OCI-LY7 (cell line): ENCODE results near the gene DNAH9. TPM values are rescaled to one million over a fixed set of nuclear protein-coding genes. Genes with fewer than 3 reads are reported as not detected.
"Not testable (repeated sequence)": the region's sequence is repeated elsewhere in the genome, so short reads cannot be mapped to it uniquely, and the experiment has no call there.

ENCODE experiments used
- BruUV-seq: library from RNA; stranded (reverse); fragments of 400-500 nt; replicated peaks from 2 replicates; lab custom pipeline; 2021; lab: Mats Ljungman, UMichigan
- CTCF ChIA-PET: fragments of 300-600 bp; sonication (Branson Sonifier 250); formaldehyde crosslinking; loops from one replicate; lab custom pipeline; 2022; ENCODE audit warnings: antibody characterized with exemption; ENCODE audit not compliant: unreplicated experiment; lab: Charles Lee
- POLR2A ChIA-PET: fragments of 300-600 bp; sonication (Branson Sonifier 250); formaldehyde crosslinking; loops from one replicate; lab custom pipeline; 2022; ENCODE audit warnings: antibody characterized with exemption; lab: Charles Lee
- DNase-seq: peaks from one replicate; pipeline ENCODE4 v3.0.0-alpha.2; 2015; ENCODE audit warnings: low spot score
- H2AFZ ChIP-seq: fragments of 200-600 bp; sonication (generic), shearing (Covaris generic); 2 replicates; pipeline ENCODE4 v1.6.1; 2014; ENCODE audit warnings: mild to moderate bottlenecking, antibody characterized with exemption, low read length, moderate library complexity
- H3K27ac ChIP-seq: fragments of 200-600 bp; sonication (generic); 2 replicates; pipeline ENCODE4 v1.5.1; 2014; ENCODE audit warnings: mixed run types, low read depth, mild to moderate bottlenecking, moderate library complexity, low read length, inconsistent platforms; ENCODE audit not compliant: poor library complexity, severe bottlenecking
- H3K36me3 ChIP-seq: fragments of 200-600 bp; sonication (generic); 2 replicates; pipeline ENCODE4 v1.6.1; 2014; ENCODE audit warnings: mild to moderate bottlenecking, antibody characterized with exemption, low read length, moderate library complexity, mixed read lengths; ENCODE audit not compliant: insufficient read depth
- H3K4me1 ChIP-seq: fragments of 200-600 bp; sonication (generic); 2 replicates; pipeline ENCODE4 v1.5.1; 2014; ENCODE audit warnings: mild to moderate bottlenecking, low read length; ENCODE audit not compliant: insufficient read depth, poor library complexity, severe bottlenecking
- H3K4me2 ChIP-seq: fragments of 200-600 bp; sonication (generic); 2 replicates; pipeline ENCODE4 v1.6.1; 2014; ENCODE audit warnings: mild to moderate bottlenecking, low read length
- H3K4me3 ChIP-seq: fragments of 200-600 bp; sonication (generic); 2 replicates; pipeline ENCODE4 v1.5.1; 2014; ENCODE audit warnings: mild to moderate bottlenecking, low read depth, low read length; ENCODE audit not compliant: poor library complexity, severe bottlenecking
- H3K79me2 ChIP-seq: fragments of 200-600 bp; sonication (generic); 2 replicates; pipeline ENCODE4 v1.6.1; 2016; ENCODE audit warnings: low read depth, mild to moderate bottlenecking, low read length, moderate library complexity, mixed read lengths; ENCODE audit not compliant: insufficient read depth
- H3K9me2 ChIP-seq: fragments of 200-600 bp; sonication (generic); 2 replicates; pipeline ENCODE4 v1.6.1; 2016; ENCODE audit warnings: mild to moderate bottlenecking, low read length, mixed read lengths; ENCODE audit not compliant: insufficient read depth
- H3K9me3 ChIP-seq: fragments of 200-600 bp; sonication (generic); 2 replicates; pipeline ENCODE4 v1.6.1; 2014; ENCODE audit warnings: mild to moderate bottlenecking, mixed run types, low read length, mixed read lengths
- H4K20me1 ChIP-seq: fragments of 200-600 bp; sonication (generic); 2 replicates; pipeline ENCODE4 v1.6.1; 2014; ENCODE audit warnings: mild to moderate bottlenecking, antibody characterized with exemption, low read length, moderate library complexity, mixed read lengths; ENCODE audit not compliant: insufficient read depth
- EZH2phosphoT487 ChIP-seq: fragments of 200-600 bp; sonication (generic); IDR thresholded peaks from 2 replicates; pipeline ENCODE4 v1.6.1; 2018; ENCODE audit warnings: low read depth, borderline replicate concordance, mild to moderate bottlenecking, mixed run types, antibody characterized with exemption, low read length, moderate library complexity, mixed read lengths
- intact Hi-C: fragments of 100-400 bp; cut with micrococcal nuclease; formaldehyde crosslinking; loops from one replicate; pipeline ENCODE4 v1.10.0; 2022; ENCODE audit not compliant: unreplicated experiment
- total RNA-seq, 2 experiments: library from RNA; depleted of rRNA in 1 of 2; stranded (reverse); fragments of >200 nt in 1 of 2; shearing (Covaris generic) in 1 of 2; gene quantifications; 2 replicates each; pipeline ENCODE4 v1.2.3, GENCODE V29; 2014 to 2022
- TF ChIP-seq, protein P1 (sequence below): fragments of 200-600 bp; sonication (generic); conservative IDR thresholded peaks from 2 replicates; pipeline ENCODE4 v1.5.1; 2014; ENCODE audit warnings: mild to moderate bottlenecking, antibody characterized with exemption, low read length, moderate library complexity, mixed read lengths

The DNAH9 gene
- total RNA-seq, 2 experiments from 2014 or later, result not detected

DNA sequence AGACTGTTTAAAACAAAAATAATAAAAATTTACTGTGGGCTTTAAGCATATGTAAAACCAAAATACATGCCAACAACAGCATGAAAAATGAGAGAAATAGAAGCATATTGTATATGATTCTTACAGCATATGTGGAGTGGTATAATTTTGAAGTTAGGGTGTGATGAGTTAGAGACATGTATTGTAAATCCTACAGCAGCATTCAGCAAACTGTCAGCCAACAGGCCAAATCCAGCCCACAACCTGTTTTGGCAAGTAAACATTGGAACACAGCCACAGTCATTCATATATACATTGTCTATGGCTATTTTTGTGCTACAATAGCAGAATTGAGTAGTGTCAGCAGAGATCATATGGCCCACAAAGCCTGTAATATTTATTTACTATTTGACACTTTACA, 356.7 kb downstream of the DNAH9 start:
- no peak for TF ChIP-seq EZH2phosphoT487
- TF ChIP-seq, protein P1, sequence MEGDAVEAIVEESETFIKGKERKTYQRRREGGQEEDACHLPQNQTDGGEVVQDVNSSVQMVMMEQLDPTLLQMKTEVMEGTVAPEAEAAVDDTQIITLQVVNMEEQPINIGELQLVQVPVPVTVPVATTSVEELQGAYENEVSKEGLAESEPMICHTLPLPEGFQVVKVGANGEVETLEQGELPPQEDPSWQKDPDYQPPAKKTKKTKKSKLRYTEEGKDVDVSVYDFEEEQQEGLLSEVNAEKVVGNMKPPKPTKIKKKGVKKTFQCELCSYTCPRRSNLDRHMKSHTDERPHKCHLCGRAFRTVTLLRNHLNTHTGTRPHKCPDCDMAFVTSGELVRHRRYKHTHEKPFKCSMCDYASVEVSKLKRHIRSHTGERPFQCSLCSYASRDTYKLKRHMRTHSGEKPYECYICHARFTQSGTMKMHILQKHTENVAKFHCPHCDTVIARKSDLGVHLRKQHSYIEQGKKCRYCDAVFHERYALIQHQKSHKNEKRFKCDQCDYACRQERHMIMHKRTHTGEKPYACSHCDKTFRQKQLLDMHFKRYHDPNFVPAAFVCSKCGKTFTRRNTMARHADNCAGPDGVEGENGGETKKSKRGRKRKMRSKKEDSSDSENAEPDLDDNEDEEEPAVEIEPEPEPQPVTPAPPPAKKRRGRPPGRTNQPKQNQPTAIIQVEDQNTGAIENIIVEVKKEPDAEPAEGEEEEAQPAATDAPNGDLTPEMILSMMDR, result no peak
- H3K36me3 ChIP-seq, result no peaks in the 10 kb centered on the region
- no peaks in the 10 kb centered on the region for H3K9me2 ChIP-seq
- H3K4me2 ChIP-seq, result no peak overlapping the region
- no peak for DNase-seq
- intact Hi-C loops, result no loop called here
- ChIA-PET POLR2A (interaction anchor here (0.7 kb wide), 1 partner anchor 77 kb away, joined by 7 read pairs; no protein-coding TSS in a partner anchor), CTCF (no interaction called here)
- no peaks in the 10 kb centered on the region for H3K79me2 ChIP-seq
- H3K4me3 ChIP-seq, result no peak overlapping the region
- H2AFZ ChIP-seq, result no peak overlapping the region
- no peaks in the 10 kb centered on the region for H3K9me3 ChIP-seq
- no TSS peak for BruUV-seq
- no peak overlapping the region for H3K27ac ChIP-seq
- H4K20me1 ChIP-seq, result no peaks in the 10 kb centered on the region
- H3K4me1 ChIP-seq, result no peaks in the 10 kb centered on the region

DNA sequence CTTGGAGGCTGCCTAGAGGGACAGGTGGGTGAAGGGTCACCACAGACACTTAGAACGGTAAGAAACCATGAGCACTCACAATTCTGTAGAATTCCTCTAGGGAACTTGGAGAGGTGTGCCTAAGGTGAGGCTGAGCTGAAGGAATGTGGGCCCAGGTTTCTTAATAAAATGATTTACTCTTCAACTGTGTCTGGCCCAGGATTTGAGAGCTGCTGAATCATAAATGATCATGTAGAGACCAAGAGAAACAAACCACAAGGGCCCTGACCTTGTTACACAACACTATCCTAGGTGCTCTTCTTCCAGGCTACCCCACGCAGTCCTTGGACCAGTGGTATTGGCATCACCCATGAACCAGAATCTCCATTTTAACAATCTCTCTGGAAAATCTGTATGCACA, 371.3 kb downstream of the DNAH9 start:
- no peaks in the 10 kb centered on the region for H3K9me2 ChIP-seq
- no TSS peak for BruUV-seq
- ChIA-PET POLR2A (no interaction called here), CTCF (no interaction called here)
- peaks cover 14% of the 10 kb centered on the region; the same call in 1 of the 2 replicates for H3K9me3 ChIP-seq
- intact Hi-C loops, result no loop called here
- H2AFZ ChIP-seq, result no peak overlapping the region
- no peaks in the 10 kb centered on the region for H3K4me1 ChIP-seq
- H3K79me2 ChIP-seq, result no peaks in the 10 kb centered on the region
- H3K4me3 ChIP-seq, result no peak overlapping the region
- no peaks in the 10 kb centered on the region for H4K20me1 ChIP-seq
- no peak overlapping the region for H3K4me2 ChIP-seq
- H3K27ac ChIP-seq, result no peak overlapping the region
- no peak for DNase-seq
- no peak for TF ChIP-seq EZH2phosphoT487
- TF ChIP-seq, protein P1, result no peak
- H3K36me3 ChIP-seq, result no peaks in the 10 kb centered on the region

DNA sequence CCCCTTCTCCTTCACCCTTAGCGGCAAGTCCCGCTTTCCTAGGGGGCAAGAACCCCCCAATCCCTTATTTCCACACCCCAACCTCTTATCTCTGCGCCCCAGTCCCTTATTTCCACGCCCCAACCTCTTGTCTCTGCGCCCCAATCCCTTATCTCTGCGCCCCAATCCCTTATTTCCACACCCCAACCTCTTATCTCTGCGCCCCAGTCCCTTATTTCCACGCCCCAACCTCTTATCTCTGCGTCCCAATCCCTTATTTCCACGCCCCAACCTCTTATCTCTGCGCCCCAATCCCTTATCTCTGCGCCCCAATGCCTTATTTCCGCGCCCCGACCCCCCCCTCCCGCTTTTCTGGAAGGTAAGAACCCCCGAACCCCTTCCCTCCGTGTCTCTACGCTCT, 374.5 kb downstream of the DNAH9 start:
- CTCF ChIA-PET, H3K4me3 ChIP-seq, BruUV-seq, H3K4me2 ChIP-seq, H3K4me1 ChIP-seq, POLR2A ChIA-PET, DNase-seq, H3K36me3 ChIP-seq, intact Hi-C loops, H3K9me2 ChIP-seq, H2AFZ ChIP-seq, H3K79me2 ChIP-seq, H3K27ac ChIP-seq, H4K20me1 ChIP-seq, H3K9me3 ChIP-seq: not testable (repeated sequence)
